SK-N-SH treated with all-trans-retinoic acid at 6 μM for 48 hours (cell line): ENCODE data around the gene PSMA1.

Experiments
- ATAC-seq: fragments of 200-7000 bp; cut with Tn5 transposase; 3 replicates; pipeline ENCODE4 v1.9.1; 2020; ENCODE audit warnings: mild to moderate bottlenecking, moderate library complexity
- ARNTL ChIP-seq: fragments of 450-650 bp; formaldehyde crosslinking; IDR thresholded peaks from 2 replicates; pipeline ENCODE4 v1.5.0; 2020; ENCODE audit warnings: low read depth, mild to moderate bottlenecking, moderate library complexity, borderline replicate concordance
- BACH2 ChIP-seq: fragments of 250-450 bp; sonication (Bioruptor Pico); IDR thresholded peaks from 2 replicates; pipeline ENCODE4 v1.9.0; 2021; ENCODE audit warnings: mild to moderate bottlenecking, borderline replicate concordance
- CREB5 ChIP-seq: fragments of 250-450 bp; sonication (Bioruptor Pico); IDR thresholded peaks from 2 replicates; pipeline ENCODE4 v1.5.1; 2020; ENCODE audit warnings: low read depth, mild to moderate bottlenecking, moderate library complexity
- ESRRG ChIP-seq: fragments of 250-450 bp; sonication (Bioruptor Pico); IDR thresholded peaks from 2 replicates; pipeline ENCODE4 v1.6.1; 2021; ENCODE audit warnings: mild to moderate bottlenecking
- ISL1 ChIP-seq: fragments of 250-450 bp; sonication (Bioruptor Pico); IDR thresholded peaks from 2 replicates; pipeline ENCODE4 v2.1.2; 2022; ENCODE audit warnings: mild to moderate bottlenecking, moderate library complexity
- OSR1 ChIP-seq: fragments of 250-450 bp; sonication (Bioruptor Pico); IDR thresholded peaks from 2 replicates; pipeline ENCODE4 v1.8.0; 2022; ENCODE audit warnings: moderate library complexity, mild to moderate bottlenecking, inconsistent platforms
- PATZ1 ChIP-seq: fragments of 250-450 bp; sonication (Bioruptor Pico); IDR thresholded peaks from 2 replicates; pipeline ENCODE4 v1.8.0; 2020; ENCODE audit warnings: mild to moderate bottlenecking, moderate library complexity, borderline replicate concordance
- POU6F1 ChIP-seq: fragments of 250-450 bp; sonication (Bioruptor Pico); IDR thresholded peaks from 2 replicates; pipeline ENCODE4 v1.8.0; 2021; ENCODE audit warnings: low read depth, mild to moderate bottlenecking, moderate library complexity, borderline replicate concordance
- PPARA ChIP-seq: fragments of 250-450 bp; sonication (Bioruptor Pico); IDR thresholded peaks from 2 replicates; pipeline ENCODE4 v1.5.0; 2020; ENCODE audit warnings: mild to moderate bottlenecking, borderline replicate concordance
- SNAI2 ChIP-seq: fragments of 250-450 bp; sonication (Bioruptor Pico); IDR thresholded peaks from 2 replicates; pipeline ENCODE4 v1.5.0; 2020; ENCODE audit warnings: mild to moderate bottlenecking, moderate library complexity
- TCF4 ChIP-seq: fragments of 250-450 bp; sonication (Bioruptor Pico); IDR thresholded peaks from 2 replicates; pipeline ENCODE4 v1.8.0; 2021; ENCODE audit warnings: mild to moderate bottlenecking, moderate library complexity, borderline replicate concordance
- TOX ChIP-seq: fragments of 250-450 bp; sonication (Bioruptor Pico); IDR thresholded peaks from 2 replicates; pipeline ENCODE4 v1.8.0; 2021; ENCODE audit warnings: mild to moderate bottlenecking, moderate library complexity, borderline replicate concordance
- TSHZ2 ChIP-seq: fragments of 250-450 bp; sonication (Bioruptor Pico); IDR thresholded peaks from 2 replicates; pipeline ENCODE4 v1.5.0; 2020; ENCODE audit warnings: mild to moderate bottlenecking, moderate library complexity
- ZC3H10 ChIP-seq: fragments of 250-450 bp; sonication (Bioruptor Pico); IDR thresholded peaks from 2 replicates; pipeline ENCODE4 v1.5.1; 2021; ENCODE audit warnings: mild to moderate bottlenecking, moderate library complexity
- ZFP3 ChIP-seq: fragments of 250-450 bp; sonication (Bioruptor Pico); IDR thresholded peaks from 2 replicates; pipeline ENCODE4 v1.5.0; 2020; ENCODE audit warnings: mild to moderate bottlenecking, moderate library complexity
- ZFP30 ChIP-seq: fragments of 450-650 bp; formaldehyde crosslinking; IDR thresholded peaks from 2 replicates; pipeline ENCODE4 v1.5.0; 2022; ENCODE audit warnings: mild to moderate bottlenecking, moderate library complexity
- ZNF565 ChIP-seq: fragments of 450-650 bp; formaldehyde crosslinking; conservative IDR thresholded peaks from 2 replicates; pipeline ENCODE4 v1.5.0; 2020; ENCODE audit warnings: low read depth, mild to moderate bottlenecking, moderate library complexity
- ZNF70 ChIP-seq: fragments of 450-650 bp; formaldehyde crosslinking; IDR thresholded peaks from 2 replicates; pipeline ENCODE4 v1.5.0; 2020; ENCODE audit warnings: mild to moderate bottlenecking, moderate library complexity
- ZNF8 ChIP-seq: fragments of 450-650 bp; formaldehyde crosslinking; IDR thresholded peaks from 2 replicates; pipeline ENCODE4 v1.5.0; 2020; ENCODE audit warnings: mild to moderate bottlenecking, moderate library complexity
- TF ChIP-seq, protein P1 (sequence below): fragments of 250-450 bp; sonication (Bioruptor Pico); IDR thresholded peaks from 2 replicates; pipeline ENCODE4 v1.5.1; 2021; ENCODE audit warnings: mild to moderate bottlenecking, moderate library complexity

PSMA1 gene

GRCh38 chr11:14543260-14543659 is 23.1 kb upstream of the PSMA1 start (continued):
- no peak for TF ChIP-seq TSHZ2 (CRISPR knock-in tag)
- no peak for TF ChIP-seq PPARA (CRISPR knock-in tag)

DNA sequence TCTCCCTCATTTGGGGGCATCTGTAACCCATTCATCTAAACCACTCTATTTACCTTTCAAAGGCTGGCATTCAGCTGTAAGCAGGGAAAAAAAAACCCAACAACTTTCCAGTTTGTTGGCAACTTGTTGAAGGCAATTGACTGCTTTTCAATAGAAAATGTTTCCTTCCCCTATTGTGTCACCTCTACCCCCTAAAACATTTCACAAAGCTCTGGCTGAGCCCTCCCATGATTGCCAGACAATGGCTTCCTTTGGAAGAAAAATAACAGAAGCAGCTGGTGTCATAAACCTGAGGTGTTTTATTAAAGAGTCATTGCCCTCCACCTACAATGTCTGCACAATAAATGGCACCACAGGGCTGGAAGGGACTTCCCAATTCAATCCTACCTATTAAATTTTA is 22.1 kb upstream of the PSMA1 start:
- no peak for TF ChIP-seq CREB5 (CRISPR knock-in tag)
- TF ChIP-seq TCF4, result no peak
- no peak for TF ChIP-seq ESRRG (CRISPR knock-in tag)
- no peak for TF ChIP-seq PATZ1 (CRISPR knock-in tag)
- TF ChIP-seq ARNTL (CRISPR knock-in tag), result no peak
- TF ChIP-seq ZC3H10 (CRISPR knock-in tag), result no peak
- no peak for ATAC-seq

GRCh38 chr11:14541192-14541947 is 21.2 kb upstream of the PSMA1 start:
- ATAC-seq, result no peak
- TF ChIP-seq ZNF565 (CRISPR knock-in tag), result no peak
- TF ChIP-seq POU6F1 (CRISPR knock-in tag), result no peak
- TF ChIP-seq SNAI2 (CRISPR knock-in tag), result no peak
- no peak for TF ChIP-seq BACH2 (CRISPR knock-in tag)
- TF ChIP-seq ZNF70, result no peak
- no peak for TF ChIP-seq ARNTL (CRISPR knock-in tag)
- no peak for TF ChIP-seq TCF4
- TF ChIP-seq ZNF8 (CRISPR knock-in tag), result no peak
- no peak for TF ChIP-seq PPARA (CRISPR knock-in tag)
- TF ChIP-seq ZFP3 (CRISPR knock-in tag), result no peak

DNA sequence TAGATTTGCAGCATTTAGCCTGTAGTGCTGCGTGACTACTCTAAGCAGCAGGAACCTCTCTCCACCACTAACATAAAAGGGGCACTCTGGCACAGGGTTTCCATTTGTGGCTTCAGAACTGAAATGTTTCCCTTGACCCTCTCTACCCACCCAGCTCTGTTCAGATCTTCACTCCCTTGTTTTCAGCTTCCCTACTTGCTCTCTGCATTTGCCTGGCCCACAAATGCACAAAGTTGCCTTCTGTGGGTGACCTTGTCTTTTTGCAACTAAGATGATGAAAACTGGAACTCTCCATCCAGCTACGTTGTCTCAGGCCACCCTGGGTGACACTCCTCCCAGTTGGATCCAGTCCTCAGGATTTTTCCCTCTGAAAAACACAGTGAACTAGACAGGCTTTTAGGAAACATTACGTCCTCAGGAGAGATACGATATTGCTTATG is 19.8 kb upstream of the PSMA1 start:
- TF ChIP-seq POU6F1 (CRISPR knock-in tag) (no peak), ZFP30 (CRISPR knock-in tag) (no peak), OSR1 (CRISPR knock-in tag) (no peak), ESRRG (CRISPR knock-in tag) (no peak), BACH2 (CRISPR knock-in tag) (no peak), ISL1 (CRISPR knock-in tag) (no peak), TCF4 (no peak), SNAI2 (CRISPR knock-in tag) (no peak), ZNF70 (no peak), TOX (CRISPR knock-in tag) (no peak), ZNF565 (CRISPR knock-in tag) (no peak)
- TF ChIP-seq, protein P1, sequence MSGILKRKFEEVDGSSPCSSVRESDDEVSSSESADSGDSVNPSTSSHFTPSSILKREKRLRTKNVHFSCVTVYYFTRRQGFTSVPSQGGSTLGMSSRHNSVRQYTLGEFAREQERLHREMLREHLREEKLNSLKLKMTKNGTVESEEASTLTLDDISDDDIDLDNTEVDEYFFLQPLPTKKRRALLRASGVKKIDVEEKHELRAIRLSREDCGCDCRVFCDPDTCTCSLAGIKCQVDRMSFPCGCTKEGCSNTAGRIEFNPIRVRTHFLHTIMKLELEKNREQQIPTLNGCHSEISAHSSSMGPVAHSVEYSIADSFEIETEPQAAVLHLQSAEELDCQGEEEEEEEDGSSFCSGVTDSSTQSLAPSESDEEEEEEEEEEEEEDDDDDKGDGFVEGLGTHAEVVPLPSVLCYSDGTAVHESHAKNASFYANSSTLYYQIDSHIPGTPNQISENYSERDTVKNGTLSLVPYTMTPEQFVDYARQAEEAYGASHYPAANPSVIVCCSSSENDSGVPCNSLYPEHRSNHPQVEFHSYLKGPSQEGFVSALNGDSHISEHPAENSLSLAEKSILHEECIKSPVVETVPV (CRISPR knock-in tag), result no peak
- TF ChIP-seq, all 23 proteins: peak for 0
- no peak for ATAC-seq
